Measurements from ENCODE around the gene CRTC1.

- TF ChIP-seq CTCF (IDR thresholded peaks at IDR 0.05) (no peak), POLR2A (IDR thresholded peaks at IDR 0.05) (no peak)
Measured at GRCh38 chr19:18656337-18657086, 27.0 kb upstream of the CRTC1 start.
